ENCODE results near the gene DCK.
"Not testable (repeated sequence)": the region's sequence is repeated elsewhere in the genome, so short reads cannot be mapped to it uniquely, and the experiment has no call there.

GRCh38 chr4:70999639-71000038 lies 6.2 kb downstream of the DCK start:
- TF ChIP-seq EZH2phosphoT487 (IDR thresholded peaks at IDR 0.05; ENCODE audit: insufficient read depth, low read depth); EZH2 (IDR thresholded peaks at IDR 0.05; ENCODE audit: insufficient read depth, poor library complexity, severe bottlenecking): not testable (repeated sequence)
